ENCODE measurements around the gene NT5C2. TPM values are rescaled to one million over a fixed set of nuclear protein-coding genes. Genes with fewer than 3 reads are reported as not detected.

The NT5C2 gene
- total RNA-seq, 2 donors from 2014 or later: 38.9 to 45.0 TPM

GRCh38 chr10:103049237-103049636, 143.8 kb downstream of the NT5C2 start:
- no peak for ATAC-seq
- intact Hi-C loops (cut with DNase I): no loop called here
- DNase-seq: no peak

DNA sequence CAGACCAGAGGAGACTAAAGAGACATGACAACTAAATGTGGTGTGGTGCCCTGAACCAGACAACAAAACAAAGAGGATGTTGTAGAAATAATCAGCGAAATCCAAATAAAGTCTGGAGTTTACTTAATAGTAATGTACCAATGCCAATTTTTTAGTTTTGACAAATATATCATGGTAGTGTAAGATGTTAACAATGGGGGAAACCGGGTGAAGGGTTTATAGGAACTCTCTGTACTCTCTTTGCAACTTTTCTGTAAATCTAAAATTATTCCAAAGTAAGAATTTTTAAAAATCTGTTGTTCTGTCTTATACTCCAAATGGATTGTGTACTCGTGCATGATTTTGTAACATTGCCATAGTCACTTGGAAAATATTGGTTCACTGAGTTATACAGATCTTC, 145.7 kb downstream of the NT5C2 start:
- no peak for DNase-seq
- ATAC-seq: no peak
- intact Hi-C loops (cut with DNase I): no loop called here

- ATAC-seq (no peak), DNase-seq (no peak)
- intact Hi-C loops (cut with DNase I): no loop called here
Observed at GRCh38 chr10:103045961-103046360, 147.1 kb downstream of the NT5C2 start.

DNA sequence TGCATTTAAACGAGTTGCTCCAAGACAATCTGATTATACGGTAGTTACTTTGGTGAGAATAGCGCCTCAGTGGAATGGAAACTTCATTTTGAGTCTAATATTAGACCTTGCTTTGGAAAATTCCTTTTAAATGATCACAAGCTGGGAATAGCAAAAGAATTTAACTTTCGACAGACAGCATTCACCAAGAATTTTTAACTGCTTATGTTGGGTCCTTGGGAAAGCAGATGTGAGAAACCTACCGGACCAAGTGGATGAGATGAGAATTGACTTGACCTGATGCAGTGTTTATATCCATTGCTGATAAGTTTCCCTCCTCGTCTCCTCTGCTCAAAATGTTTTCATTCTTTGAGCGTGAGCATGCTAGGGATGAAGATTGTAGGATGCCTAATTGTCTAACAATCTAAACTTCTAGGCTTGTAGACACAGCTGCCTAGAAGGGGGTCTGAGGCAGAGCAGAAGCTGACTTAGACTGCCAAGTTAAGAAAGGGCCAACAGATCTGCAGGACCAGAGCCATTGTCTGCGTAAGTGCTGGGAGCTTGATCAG, 148.1 kb downstream of the NT5C2 start:
- DNase-seq (no peak), ATAC-seq (peak in 1 of 2 donors; percentile 44)
- intact Hi-C loops (cut with DNase I): no loop called here

DNA sequence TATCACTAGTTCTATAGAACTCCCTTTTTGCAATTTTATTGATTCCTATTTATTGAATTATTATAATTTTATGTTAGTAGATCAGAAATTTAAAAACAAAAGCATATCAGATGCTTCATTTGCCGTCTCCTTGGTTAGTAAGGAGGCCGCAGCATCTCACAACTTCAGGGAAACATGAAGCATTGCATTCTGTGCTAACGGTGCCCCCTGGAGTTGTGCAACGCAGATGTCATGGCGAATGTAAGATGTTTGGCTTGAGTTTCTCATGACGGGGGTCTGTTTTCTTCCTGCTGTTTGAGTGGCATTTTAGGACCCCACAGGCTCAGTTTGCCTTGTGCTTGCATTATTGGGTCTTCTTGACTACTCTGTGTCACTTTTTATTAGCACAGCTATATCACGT, 150.2 kb downstream of the NT5C2 start:
- ATAC-seq: no peak
- intact Hi-C loops (cut with DNase I): no loop called here
- no peak for DNase-seq

DNA sequence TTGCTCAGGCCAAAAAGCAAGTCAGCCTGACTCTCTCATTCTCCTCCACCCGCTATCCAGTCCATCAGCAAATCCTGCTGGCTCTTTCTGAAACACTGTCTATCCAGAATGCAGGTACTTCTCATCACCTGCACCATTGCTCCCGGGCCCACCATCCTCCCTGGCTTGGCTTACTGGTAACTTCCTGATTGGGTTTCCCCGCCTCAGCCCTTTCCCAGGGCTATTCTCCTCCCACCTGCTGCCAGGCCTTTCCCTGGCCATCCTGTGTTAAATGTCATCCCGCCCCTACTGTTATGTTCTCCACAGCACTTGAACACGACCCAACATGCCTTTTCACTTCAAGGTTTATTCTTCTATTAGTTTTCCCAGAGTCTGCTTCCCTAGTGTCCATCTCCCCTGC, 150.9 kb downstream of the NT5C2 start:
- ATAC-seq (no peak), DNase-seq (no peak)
- intact Hi-C loops (cut with DNase I): no loop called here

DNA sequence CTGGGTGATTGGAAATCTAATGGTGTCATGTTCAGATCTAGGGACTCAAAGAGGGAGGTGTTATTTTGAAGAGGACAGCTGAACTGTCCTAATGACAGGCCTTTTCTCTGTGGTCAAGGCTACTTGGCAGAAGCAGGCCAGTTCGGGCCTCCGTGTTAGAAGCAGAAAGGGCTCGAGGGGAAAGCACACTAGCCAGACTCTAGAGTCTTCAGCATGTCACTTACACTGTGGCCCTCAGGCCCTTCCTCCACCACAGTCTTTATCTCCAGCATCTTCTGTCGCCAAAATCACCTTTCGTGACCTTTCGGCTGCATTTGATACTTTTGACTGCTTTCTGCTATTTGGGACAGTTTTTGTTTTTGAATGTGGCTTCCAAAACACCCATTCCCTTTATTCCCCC, 151.7 kb downstream of the NT5C2 start:
- DNase-seq (no peak), ATAC-seq (no peak)
- intact Hi-C loops (cut with DNase I): no loop called here

DNA sequence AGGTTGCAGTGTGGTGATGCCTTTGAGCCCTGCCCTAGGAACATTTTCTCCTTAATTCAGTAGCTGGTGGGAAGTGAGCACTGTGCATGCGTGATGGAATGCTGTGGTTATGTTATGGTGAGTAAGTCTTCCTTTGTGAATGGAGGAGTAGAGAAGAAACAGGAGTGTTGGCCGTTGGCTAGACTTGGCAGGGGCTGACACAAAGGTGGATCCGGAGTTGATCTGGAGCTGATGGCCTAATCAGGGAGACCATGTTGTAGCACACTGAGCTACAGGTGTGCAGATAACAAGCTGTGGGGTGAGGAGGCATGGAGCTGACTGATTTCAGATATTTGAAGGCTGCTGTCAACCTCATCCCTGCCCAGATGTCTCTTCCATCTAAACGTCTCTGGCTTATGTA, 152.7 kb downstream of the NT5C2 start:
- intact Hi-C loops (cut with DNase I): no loop called here
- no peak for DNase-seq
- no peak for ATAC-seq

- ATAC-seq (no peak), DNase-seq (no peak)
- intact Hi-C loops (cut with DNase I): no loop called here
Observed at GRCh38 chr10:103038570-103038969, 154.5 kb downstream of the NT5C2 start.

Other genes starting within 250 kb of the NT5C2 start
- gene RPEL1, start 52.6 kb upstream of the NT5C2 start, total RNA-seq: not detected
- not detected for gene INA, start 83.9 kb upstream of the NT5C2 start, total RNA-seq
- gene PCGF6, start 157.9 kb upstream of the NT5C2 start, total RNA-seq: 1 to 10 TPM; 5.7 to 7.9 TPM
- gene TAF5, start 174.7 kb upstream of the NT5C2 start, total RNA-seq: 1 to 10 TPM; 1.5 to 2.9 TPM
- gene ATP5MK, start 203.2 kb upstream of the NT5C2 start, total RNA-seq: 100 to 1,000 TPM; 870 to 985 TPM
- gene PDCD11, start 203.4 kb upstream of the NT5C2 start, total RNA-seq: 10 to 100 TPM; 11.9 to 17.8 TPM